Head of caudate nucleus (tissue), 42 donors: ENCODE measurements around the gene SNCB.

Source experiments
- DNase-seq, 42 donors: peaks; one replicate each; pipeline versions ENCODE4 v3.0.0 to v3.0.0-alpha.2; 2020 to 2021; ENCODE audit warnings: mixed read lengths in 7 of 42
- intact Hi-C: fragments of 100-400 bp; cut with DNase I; formaldehyde crosslinking; loops from one replicate; pipeline ENCODE4 v1.15.0; 2022

The SNCB gene

DNA sequence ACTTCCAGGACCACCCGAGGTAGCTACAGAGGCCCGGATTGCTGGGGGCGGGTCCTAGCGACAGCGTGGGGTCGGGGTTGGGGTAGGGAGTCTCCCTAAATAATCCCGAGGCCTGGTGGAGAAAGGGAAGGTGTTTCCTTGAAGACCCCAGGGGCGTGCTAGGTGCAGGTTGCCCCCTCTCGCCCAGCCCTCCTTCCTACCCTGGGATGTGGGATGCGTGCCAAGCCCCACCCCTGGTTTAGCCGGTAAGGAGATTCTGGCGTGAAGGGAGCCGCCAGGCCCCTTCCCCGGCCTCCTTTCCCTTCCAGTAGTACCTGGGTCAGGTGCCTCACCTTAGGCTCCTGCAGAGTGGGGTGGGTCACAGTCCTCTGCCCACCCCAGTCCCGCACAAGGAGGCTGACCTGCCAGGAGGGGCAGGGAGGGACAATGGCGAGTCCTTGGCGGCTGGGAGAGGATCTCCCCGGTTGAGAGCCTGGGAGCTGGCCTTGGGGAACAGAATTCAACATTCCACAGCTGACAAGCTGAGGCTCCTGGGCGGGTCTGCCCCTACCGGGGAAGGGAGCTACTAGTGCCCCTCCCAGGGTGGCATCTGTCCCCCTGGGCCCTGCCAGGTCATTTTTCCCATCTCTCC lies 17.6 kb upstream of the SNCB start:
- intact Hi-C loops: no loop called here
- peak in 21 of 42 donors; percentile 23 to 61 (median 39) for DNase-seq

DNA sequence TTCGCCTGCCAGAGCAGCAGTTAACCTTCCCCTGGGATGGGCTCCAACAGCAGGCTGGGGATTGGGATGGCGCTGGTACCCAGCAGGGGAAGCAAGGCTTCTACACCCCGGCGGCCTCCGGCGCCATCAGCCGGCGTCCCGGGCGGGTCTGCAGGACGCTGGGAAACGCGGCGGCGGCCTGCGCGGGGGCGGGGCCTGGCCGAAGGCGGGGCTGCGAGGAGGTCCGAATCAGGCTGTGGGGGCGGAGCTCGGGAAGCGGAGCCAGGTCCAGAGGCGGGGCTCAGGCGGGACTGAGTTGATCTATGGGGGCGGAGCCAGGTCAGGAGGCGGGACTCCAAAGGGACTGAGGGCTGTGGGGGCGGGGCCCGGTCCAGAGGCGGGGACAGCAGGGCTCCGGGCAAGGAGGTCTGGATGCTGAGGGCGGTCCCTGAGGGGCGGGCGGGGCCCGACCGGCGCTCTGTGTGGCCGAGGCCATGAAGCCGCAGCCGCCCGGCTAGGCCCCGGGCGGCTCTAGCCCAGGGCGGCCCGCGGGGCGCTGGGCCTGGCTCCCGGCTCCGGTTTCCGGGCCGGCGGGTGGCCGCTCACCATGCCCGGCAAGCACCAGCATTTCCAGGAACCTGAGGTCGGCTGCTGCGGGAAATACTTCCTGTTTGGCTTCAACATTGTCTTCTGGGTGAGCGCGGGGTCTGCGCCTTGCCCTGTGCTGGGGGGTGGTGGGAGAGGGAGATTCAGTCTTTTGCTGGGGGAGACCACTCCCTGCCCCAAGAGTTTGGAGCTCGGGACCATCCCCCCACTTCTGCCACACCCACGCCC lies 16.9 kb upstream of the SNCB start, which contains the start of gene TSPAN17:
TSPAN17 (plus strand) TSS at position 455 of the 813 bp plus-strand sequence; CDS start at position 587, 132 bp downstream.
- DNase-seq: peak; percentile 99 to 100 (median 100)
- intact Hi-C loops: no loop called here

DNA sequence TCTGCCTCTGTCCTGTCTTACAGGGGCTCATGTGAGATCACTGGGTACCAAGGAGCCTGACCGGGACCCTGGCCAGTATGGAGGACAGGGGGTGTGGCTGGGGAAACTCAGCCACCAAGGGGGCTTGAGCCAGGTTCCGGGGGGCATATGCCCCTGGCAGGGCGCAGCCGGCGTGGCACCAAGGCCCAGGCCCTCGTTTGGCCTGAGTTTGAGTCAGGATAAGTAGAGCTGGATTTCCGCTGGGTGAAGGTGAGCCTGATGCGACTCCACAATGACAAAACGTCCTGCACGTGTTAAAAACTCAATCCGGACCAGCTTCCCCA lies 16.3 kb upstream of the SNCB start:
- peak in 3 of 42 donors; percentile 30 to 43 (median 37) for DNase-seq
- intact Hi-C loops: no loop called here

DNA sequence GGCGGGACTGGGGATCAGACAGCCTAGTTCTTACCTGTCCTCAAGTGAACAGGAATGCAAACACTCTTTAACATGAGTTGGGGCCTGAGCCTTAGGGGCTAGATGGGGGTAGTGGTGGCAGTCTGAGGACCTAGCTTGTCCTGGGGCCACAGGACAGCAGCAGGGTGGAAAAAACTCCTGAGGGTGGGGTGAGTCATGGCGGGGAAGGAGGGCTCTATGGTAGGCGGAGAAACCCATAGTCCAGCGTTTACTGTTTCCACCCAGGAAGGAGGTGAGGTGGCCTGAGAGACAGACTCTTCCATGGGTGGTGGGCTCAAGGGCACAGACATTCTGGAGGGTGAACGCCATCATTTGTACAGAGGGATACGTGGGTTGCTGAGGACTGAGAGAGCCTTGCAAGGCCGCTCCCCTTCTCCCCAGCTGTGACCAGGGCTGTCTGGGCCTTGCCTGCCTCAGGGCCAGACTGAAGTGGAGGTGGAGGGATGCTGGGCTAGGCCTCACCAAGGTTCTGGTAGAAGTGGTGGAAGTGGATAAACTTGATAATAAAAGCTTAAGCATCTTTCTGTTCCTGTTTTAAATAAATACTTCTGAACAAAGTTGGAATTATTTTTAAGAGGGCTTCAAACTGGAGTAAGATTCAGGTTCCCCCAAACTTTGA lies 15.8 kb upstream of the SNCB start:
- DNase-seq: no peak
- intact Hi-C loops: no loop called here

- intact Hi-C loops: no loop called here
- DNase-seq: no peak
Measured at GRCh38 chr5:176644878-176645670, 14.7 kb upstream of the SNCB start.

- no peak for DNase-seq
- intact Hi-C loops: no loop called here
Measured at GRCh38 chr5:176644294-176644693, 14.0 kb upstream of the SNCB start.

- DNase-seq: no peak
- intact Hi-C loops: no loop called here
Measured at GRCh38 chr5:176643491-176644219, 13.3 kb upstream of the SNCB start.

DNA sequence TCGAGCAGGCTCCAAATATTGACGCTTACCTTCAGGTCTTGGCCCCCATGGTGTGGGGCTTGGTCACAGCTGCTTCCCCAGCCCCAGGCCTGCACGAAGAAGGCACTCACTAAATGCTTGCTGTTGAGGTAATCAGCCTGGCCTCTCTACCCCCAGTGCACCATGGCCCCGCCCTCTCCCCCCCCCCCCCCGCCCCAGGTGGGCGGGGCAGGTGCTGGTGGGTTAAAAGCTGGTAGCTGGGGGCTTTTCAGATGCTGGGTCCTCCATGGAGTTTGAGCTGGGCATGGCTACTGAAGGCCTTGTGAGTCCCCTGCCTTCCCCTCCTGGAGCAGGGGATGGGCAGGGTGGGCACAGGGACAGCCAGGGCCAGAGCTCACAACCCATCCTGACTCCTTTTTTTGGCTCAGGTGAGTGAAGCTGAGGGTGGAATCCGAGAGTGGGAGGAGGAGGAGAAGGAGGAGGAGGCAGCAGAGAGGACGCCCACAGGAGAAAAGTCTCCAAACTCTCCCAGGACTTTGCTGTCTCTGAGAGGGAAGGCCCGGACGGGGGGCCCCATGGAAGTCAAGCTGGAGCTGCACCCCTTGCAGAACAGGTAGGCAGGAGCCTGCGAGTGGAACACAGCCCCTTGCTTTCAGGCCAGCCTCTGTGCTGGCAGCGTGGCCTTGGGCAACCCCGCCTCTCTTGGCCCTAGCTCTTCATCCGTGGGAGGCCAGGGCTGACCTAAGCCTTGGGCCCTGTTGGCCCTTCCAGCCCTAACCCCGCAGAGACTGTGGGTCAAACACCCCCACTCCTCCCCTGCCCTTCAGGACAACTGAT lies 12.5 kb upstream of the SNCB start:
- DNase-seq: no peak
- intact Hi-C loops: no loop called here

GRCh38 chr5:176640616-176641015 lies 10.3 kb upstream of the SNCB start:
- no peak for DNase-seq
- intact Hi-C loops: no loop called here

DNA sequence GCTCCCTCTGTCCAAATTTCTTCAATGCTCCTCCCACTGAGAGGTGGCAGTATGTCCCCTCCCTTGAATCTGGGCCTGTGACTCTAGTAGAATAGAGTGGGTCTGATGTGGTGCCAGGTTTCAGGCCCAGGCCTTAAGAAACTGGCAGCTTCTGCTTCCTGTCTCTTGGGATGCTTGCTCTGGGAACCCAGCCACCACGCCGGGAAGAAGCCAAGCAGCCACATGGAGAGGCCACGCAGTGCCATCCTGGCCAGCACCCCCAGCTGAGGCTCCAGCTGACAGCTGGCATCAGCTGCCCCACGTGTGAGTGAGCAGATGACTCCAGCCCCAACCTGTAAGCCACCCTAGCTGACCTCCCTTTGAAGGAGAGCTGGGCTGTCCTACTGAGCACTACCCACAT lies 9.6 kb upstream of the SNCB start:
- intact Hi-C loops: no loop called here

DNA sequence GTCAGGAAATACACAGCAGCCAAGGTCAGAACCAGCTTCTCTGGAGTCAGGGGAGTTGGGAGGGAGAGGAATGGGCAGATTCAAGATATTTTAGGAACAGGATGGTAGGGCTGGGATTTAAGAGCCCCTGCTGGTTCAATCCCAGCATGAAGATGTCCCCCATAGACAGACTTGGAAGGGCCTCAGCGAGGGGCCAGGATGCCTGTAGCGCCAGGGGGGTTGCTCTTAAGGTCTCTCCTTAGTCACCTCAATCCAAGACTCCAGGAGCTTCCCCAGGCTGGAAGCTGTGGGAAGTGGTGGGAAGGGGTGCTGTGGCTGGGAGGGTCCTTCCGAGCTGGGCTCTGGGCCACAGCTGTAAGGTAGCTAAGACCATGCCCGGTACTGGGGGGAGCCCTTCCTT lies 8.9 kb upstream of the SNCB start:
- intact Hi-C loops: no loop called here
- no peak for DNase-seq

More for the DNA sequence above, 9.6 kb upstream of the SNCB start:
- peak in 41 of 42 donors; percentile 27 to 82 (median 63) for DNase-seq

GRCh38 chr5:176638437-176638836 lies 8.1 kb upstream of the SNCB start:
- DNase-seq: no peak
- intact Hi-C loops: no loop called here

- intact Hi-C loops: no loop called here
Measured at GRCh38 chr5:176637556-176637955, 7.2 kb upstream of the SNCB start.

GRCh38 chr5:176636426-176636825 lies 6.1 kb upstream of the SNCB start:
- intact Hi-C loops: no loop called here
- DNase-seq: no peak

More at GRCh38 chr5:176637556-176637955, 7.2 kb upstream of the SNCB start:
- DNase-seq: no peak

DNA sequence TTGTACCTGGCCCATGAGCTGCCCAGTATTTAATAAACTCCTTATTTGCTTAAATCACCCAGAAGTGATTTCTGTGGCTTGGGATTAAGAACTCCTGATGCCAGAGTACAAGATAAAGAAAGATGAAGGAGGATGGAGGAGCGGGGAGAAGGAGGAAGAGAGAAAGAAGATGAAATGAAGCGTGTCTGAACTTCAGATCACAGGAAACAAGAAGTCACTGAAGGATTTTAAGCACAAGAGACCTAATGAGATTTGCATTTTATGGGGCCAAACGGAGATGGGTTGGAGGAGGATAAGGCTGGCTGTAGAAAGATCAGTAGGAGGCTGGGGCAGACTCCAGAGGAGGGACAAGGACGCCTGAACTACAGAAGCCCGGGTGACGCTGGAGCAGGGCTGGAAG lies 3.3 kb upstream of the SNCB start:
- intact Hi-C loops: no loop called here
- DNase-seq: no peak

DNA sequence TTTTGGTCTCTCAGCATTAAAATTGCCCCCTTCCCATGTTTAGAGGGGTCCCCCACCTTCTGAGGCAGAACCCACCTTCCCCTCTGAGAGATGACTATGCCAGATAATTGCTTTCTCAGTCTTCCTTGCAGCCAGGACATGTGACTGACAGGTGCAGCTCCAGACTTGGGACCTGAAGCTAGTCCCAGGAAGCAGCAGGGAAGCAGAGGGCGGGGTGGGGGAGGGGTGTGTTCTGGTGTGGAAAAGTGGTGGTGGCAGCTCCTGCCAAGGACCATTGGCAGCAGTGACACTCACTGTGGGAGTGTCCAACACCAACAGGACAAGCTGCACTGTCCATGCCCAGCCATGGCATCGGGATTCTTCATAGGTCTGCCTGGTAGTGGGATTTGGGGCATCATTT lies 2.4 kb upstream of the SNCB start:
- intact Hi-C loops: no loop called here
- DNase-seq: no peak

DNA sequence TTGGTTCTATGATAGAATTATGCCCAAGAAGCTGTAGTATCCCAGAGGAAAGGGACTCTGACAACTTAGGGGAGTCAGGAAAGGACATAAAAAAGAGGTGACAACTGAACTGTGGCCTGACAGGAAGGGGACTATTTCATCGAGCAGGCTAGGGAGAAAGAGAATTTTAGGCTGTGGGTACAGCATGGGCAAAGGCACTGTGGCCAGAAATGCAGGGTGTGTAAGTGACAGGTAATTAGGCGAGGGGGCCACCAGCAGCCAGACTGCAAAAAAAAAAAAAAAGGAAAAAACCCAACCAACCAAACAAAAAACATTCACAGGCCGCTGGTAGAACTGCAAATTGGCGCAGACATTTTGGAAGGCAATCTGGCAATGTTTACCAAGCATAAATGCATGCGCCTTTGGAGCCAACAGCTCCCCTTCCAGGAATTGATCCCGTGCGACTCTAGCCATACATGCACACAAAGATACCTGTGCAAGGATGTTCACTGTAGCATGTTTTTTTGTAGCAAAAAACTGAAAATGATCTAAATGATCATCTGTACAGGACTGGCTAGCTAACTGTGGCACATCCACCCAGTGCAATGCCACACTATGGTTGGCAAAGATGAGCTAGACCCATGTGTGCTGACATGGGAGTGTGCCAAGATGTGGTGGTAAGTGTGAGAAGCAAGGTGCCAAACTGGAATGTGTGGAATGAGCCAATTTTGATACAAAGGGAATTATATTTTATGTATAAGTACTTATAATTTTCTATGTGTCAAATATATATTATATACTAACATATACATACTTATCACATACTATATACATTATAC lies 1.3 kb upstream of the SNCB start:
- DNase-seq: no peak
- intact Hi-C loops: no loop called here
